Heart left ventricle (tissue), 16 donors: ENCODE data around the gene PI3. TPM values are rescaled to one million over a fixed set of nuclear protein-coding genes. Genes with fewer than 3 reads are reported as not detected.

Experiments used
- ATAC-seq, 4 donors: fragments of 200-7000 bp; cut with Tn5 transposase; one replicate each; pipeline ENCODE4 v1.9.1; 2020 to 2022; ENCODE audit warnings: moderate library complexity in 4 of 4, mild to moderate bottlenecking in 3 of 4, moderate number of reproducible peaks in 1 of 4
- DNase-seq, 5 donors: peaks; one replicate each; pipeline ENCODE4 v3.0.0-alpha.2; 2020
- H3K27ac ChIP-seq, 12 donors: fragments of 200-600 bp; sonication (generic) in 4 of 12; one replicate each; pipeline versions ENCODE4 v1.5.0 to v1.8.0; 2016 to 2022; ENCODE audit warnings: mild to moderate bottlenecking in 2 of 12
- H3K27me3 ChIP-seq, 9 donors: fragments of 200-600 bp; sonication (generic) in 2 of 9; one replicate each; pipeline versions ENCODE4 v1.5.1 to v1.8.0; 2016 to 2022; ENCODE audit warnings: mild to moderate bottlenecking in 3 of 9
- H3K36me3 ChIP-seq, 9 donors: fragments of 200-600 bp; sonication (generic) in 2 of 9; one replicate each; pipeline versions ENCODE4 v1.5.0 to v1.8.0; 2018 to 2022; ENCODE audit warnings: mild to moderate bottlenecking in 2 of 9
- H3K4me1 ChIP-seq, 12 donors: fragments of 200-600 bp; sonication (generic) in 4 of 12; one replicate each; pipeline versions ENCODE4 v1.5.0 to v1.8.0; 2016 to 2022; ENCODE audit warnings: mild to moderate bottlenecking in 3 of 12
- H3K4me3 ChIP-seq, 12 donors: fragments of 200-600 bp; sonication (generic) in 4 of 12; one replicate each; pipeline versions ENCODE4 v1.5.0 to v1.8.0; 2017 to 2022; ENCODE audit warnings: mild to moderate bottlenecking in 9 of 12, moderate library complexity in 4 of 12
- H3K9me3 ChIP-seq, 12 donors: fragments of 200-600 bp; sonication (generic) in 4 of 12; one replicate each; pipeline versions ENCODE4 v1.5.0 to v1.8.0; 2016 to 2022; ENCODE audit warnings: mild to moderate bottlenecking in 1 of 12
- POLR2A ChIP-seq, 2 donors: fragments of 450-650 bp; IDR thresholded peaks; one replicate each; pipeline ENCODE4 v1.6.1; 2017; ENCODE audit warnings: antibody characterized with exemption in 2 of 2, mild to moderate bottlenecking in 2 of 2, moderate library complexity in 2 of 2
- WGBS, 4 donors: extraction: QIAGEN DNeasy Blood & Tissue Kit in 2 of 4; methylation state at CpG; one replicate each; pipeline versions ENCODE4 v1.1.5 to v1.1.7; 2013 to 2018; 5-methylcytosine and 5-hydroxymethylcytosine counted together
- intact Hi-C, 10 donors: fragments of 100-400 bp; cut with DNase I; formaldehyde crosslinking; loops; one replicate each; pipeline versions ENCODE4 v1.11.1 to v1.14.2; 2022
- polyA plus RNA-seq, 2 donors: library from polyadenylated mRNA; stranded (reverse); fragments of 200-250 nt; gene quantifications; one replicate each; pipeline ENCODE4 v1.2.3, GENCODE V29; 2013
- total RNA-seq, 9 donors: library from RNA; depleted of rRNA in 2 of 9; stranded (reverse); fragments of >200 nt in 2 of 9; fragmentation: NEBNext Ultra II Directional in 3 of 9; extraction: Animal tissue kit (Norgen Biotek cat#: 25700) in 3 of 9; gene quantifications; one replicate each; pipeline versions ENCODE4 v1.1.0 to v1.2.4, GENCODE V29; 2016 to 2023
- TF ChIP-seq, protein P1 (sequence below), 12 donors: fragments of 200-600 bp; sonication (generic) in 4 of 12; IDR thresholded peaks; one replicate each; pipeline versions ENCODE4 v1.5.0 to v1.8.0; 2018 to 2022; ENCODE audit warnings: antibody characterized with exemption in 12 of 12, mild to moderate bottlenecking in 5 of 12
- donor health status: ischemic (EF 13 %, LVEDD 7.1; RV severe dilation, severe dysfunction).
- donor health status: healthy with polysubstance abuse.
- donor health status: DM: no; HTN: yes; CAD: no.
- donor health status: DM: no; HTN: no; CAD: no.
- donor health status: ischemic (EF 25% LVEDD 6.9; RV normal size, moderate dysfunction).
- donor health status: ischemic (EF 25% LVEDD 5.7; RV mildly dilated, moderate dysfunction).
- donor health status: healthy.
- donor health status: DM: yes; HTN: yes; CAD: no.
- donor health status: ischemic (EF 35%, LVEDD 5.7; RV mildly dilated, moderate dysfunction).
- donor health status: nonischemic (EF 11% LVEDD 7.7; RV severe dilation, severe dysfunction).
- donor health status: DM: yes; HTN: yes; CAD: no.
- donor health status: PGD.
- donor health status: ischemic (EF 29% LVEDD 5.4; RV normal size, mild dysfunction).
- donor health status: nonischemic (EF 23%, LVEDD 6.1; RV moderate dilation, normal function).

PI3 gene
- total and polyA plus RNA-seq, 11 donors, result 0.47 to 0.97 (median 0.55) TPM; not detected in 8

DNA sequence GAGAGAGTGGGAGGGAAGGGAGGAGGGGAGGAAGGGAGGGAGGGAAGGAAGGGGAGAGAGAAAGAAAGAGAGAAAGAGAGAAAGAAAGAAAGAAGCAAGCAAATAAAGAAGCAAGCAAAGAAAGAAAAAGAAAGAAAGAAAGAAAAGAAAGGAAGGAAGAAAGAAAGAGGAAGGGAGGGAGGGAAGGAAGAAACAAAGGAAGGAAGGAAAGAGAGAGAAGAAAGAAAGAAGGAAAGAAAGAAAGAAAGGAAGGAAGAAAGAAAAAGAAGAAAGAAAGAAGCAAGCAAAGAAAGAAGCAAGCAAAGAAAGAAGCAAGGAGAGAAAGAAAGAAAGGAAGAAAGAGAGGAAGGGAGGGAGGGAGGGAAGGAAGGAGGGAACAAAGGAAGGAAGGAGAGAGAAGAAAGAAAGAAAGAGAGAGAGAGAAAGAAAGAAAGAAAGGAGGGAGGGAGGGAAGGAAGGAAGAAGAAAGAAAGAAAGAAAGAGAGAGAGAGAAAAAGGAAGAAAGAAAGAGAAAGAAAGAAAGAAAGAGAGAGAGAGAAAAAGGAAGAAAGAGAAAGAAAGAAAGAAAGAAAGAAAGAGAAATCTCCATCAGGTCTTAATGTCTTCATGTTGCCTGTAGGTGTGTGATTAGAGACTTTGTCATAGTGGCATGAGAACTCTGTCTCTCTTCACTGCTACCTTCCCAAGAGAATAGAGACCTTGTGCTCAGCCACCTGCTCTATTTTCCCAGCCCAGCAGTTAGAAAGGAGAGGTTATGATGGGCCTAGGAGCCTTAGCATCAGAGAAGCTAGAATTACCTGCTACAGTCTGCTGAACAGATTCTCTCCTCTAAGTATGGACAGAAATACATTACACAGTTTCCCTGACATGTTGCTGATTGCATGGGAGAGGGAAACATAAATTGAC is 37.1 kb downstream of the PI3 start:
- H3K4me1 ChIP-seq, result no peaks in the 10 kb centered on the region
- no peak for TF ChIP-seq POLR2A (IDR thresholded peaks at IDR 0.05)
- TF ChIP-seq, protein P1, sequence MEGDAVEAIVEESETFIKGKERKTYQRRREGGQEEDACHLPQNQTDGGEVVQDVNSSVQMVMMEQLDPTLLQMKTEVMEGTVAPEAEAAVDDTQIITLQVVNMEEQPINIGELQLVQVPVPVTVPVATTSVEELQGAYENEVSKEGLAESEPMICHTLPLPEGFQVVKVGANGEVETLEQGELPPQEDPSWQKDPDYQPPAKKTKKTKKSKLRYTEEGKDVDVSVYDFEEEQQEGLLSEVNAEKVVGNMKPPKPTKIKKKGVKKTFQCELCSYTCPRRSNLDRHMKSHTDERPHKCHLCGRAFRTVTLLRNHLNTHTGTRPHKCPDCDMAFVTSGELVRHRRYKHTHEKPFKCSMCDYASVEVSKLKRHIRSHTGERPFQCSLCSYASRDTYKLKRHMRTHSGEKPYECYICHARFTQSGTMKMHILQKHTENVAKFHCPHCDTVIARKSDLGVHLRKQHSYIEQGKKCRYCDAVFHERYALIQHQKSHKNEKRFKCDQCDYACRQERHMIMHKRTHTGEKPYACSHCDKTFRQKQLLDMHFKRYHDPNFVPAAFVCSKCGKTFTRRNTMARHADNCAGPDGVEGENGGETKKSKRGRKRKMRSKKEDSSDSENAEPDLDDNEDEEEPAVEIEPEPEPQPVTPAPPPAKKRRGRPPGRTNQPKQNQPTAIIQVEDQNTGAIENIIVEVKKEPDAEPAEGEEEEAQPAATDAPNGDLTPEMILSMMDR (IDR thresholded peaks at IDR 0.05), result no peak
- H3K9me3 ChIP-seq, result no peaks in the 10 kb centered on the region
- intact Hi-C loops, result loop anchor here in 1 of 10 donors (10.0 kb wide), 1 partner anchor 57 kb away; no protein-coding TSS in a partner anchor
- no peak overlapping the region for H3K4me3 ChIP-seq
- no peaks in the 10 kb centered on the region for H3K36me3 ChIP-seq
- peaks cover 0 to 11% (median 0%) of the 10 kb centered on the region in 9 donors for H3K27me3 ChIP-seq
- H3K27ac ChIP-seq, result no peak overlapping the region
- ATAC-seq (no peak), DNase-seq (no peak)

- intact Hi-C loops, result loop anchor here in 1 of 10 donors (10.0 kb wide), 1 partner anchor 58 kb away; no protein-coding TSS in a partner anchor
- no peak for TF ChIP-seq POLR2A (IDR thresholded peaks at IDR 0.05)
- TF ChIP-seq, protein P1 (IDR thresholded peaks at IDR 0.05), result no peak
- ATAC-seq, result no peak
- no peak overlapping the region for H3K27ac ChIP-seq
- no peak overlapping the region for H3K4me3 ChIP-seq
- WGBS, 4 donors, result 81 to 83% (median 82%) methylated on average over 3 of the region's 3 CpGs
- H3K27me3 ChIP-seq, result peaks cover 0 to 6% (median 0%) of the 10 kb centered on the region in 9 donors
- DNase-seq, result no peak
- no peaks in the 10 kb centered on the region for H3K4me1 ChIP-seq
- no peaks in the 10 kb centered on the region for H3K36me3 ChIP-seq
- H3K9me3 ChIP-seq, result no peaks in the 10 kb centered on the region
Measured at GRCh38 chr20:45212836-45213235, 38.1 kb downstream of the PI3 start.

GRCh38 chr20:45218124-45218523 is 43.4 kb downstream of the PI3 start:
- Histone ChIP-seq H3K4me1 (no peaks in the 10 kb centered on the region), H3K36me3 (no peaks in the 10 kb centered on the region), H3K9me3 (no peaks in the 10 kb centered on the region), H3K4me3 (no peak overlapping the region), H3K27ac (no peak overlapping the region), H3K27me3 (peaks cover 0 to 13% (median 0%) of the 10 kb centered on the region in 9 donors)
- no peak for DNase-seq
- 64 to 72% (median 69%) methylated on average over 4 of the region's 4 CpGs for WGBS, 4 donors
- intact Hi-C loops, result loop anchor here in 1 of 10 donors (10.0 kb wide), 1 partner anchor 63 kb away; no protein-coding TSS in a partner anchor
- ATAC-seq, result no peak
- TF ChIP-seq, protein P1 (IDR thresholded peaks at IDR 0.05), result no peak
- no peak for TF ChIP-seq POLR2A (IDR thresholded peaks at IDR 0.05)

- TF ChIP-seq, protein P1 (IDR thresholded peaks at IDR 0.05), result no peak
- TF ChIP-seq POLR2A (IDR thresholded peaks at IDR 0.05), result no peak
- intact Hi-C loops, result loop anchor here in 1 of 10 donors (10.0 kb wide), 1 partner anchor 64 kb away; no protein-coding TSS in a partner anchor
- 40 to 80% (median 77%) methylated on average over 2 of the region's 2 CpGs; no CpG with 5 or more reads in 1 of the 4 donors for WGBS, 4 donors
Measured at GRCh38 chr20:45218636-45219035, 43.9 kb downstream of the PI3 start.

More at GRCh38 chr20:45218636-45219035, 43.9 kb downstream of the PI3 start:
- no peak for ATAC-seq
- Histone ChIP-seq H3K27me3 (peaks cover 0 to 17% (median 0%) of the 10 kb centered on the region in 9 donors), H3K9me3 (no peaks in the 10 kb centered on the region), H3K4me3 (no peak overlapping the region), H3K27ac (no peak overlapping the region), H3K4me1 (no peaks in the 10 kb centered on the region), H3K36me3 (no peaks in the 10 kb centered on the region)
- DNase-seq, result no peak
